Caco-2 (cell line): ENCODE measurements around the gene ACOT7. TPM values are rescaled to one million over a fixed set of nuclear protein-coding genes. Genes with fewer than 3 reads are reported as not detected.

Experiments used
- BruUV-seq: library from RNA; stranded (reverse); fragments of 400-500 nt; replicated peaks from 2 replicates; lab custom pipeline; 2021; lab: Mats Ljungman, UMichigan
- CTCF ChIA-PET: fragments of 300-600 bp; sonication (Branson Sonifier 250); formaldehyde crosslinking; loops from one replicate; lab custom pipeline; 2022; ENCODE audit warnings: antibody characterized with exemption; lab: Charles Lee
- POLR2A ChIA-PET: fragments of 300-600 bp; sonication (Branson Sonifier 250); formaldehyde crosslinking; loops from one replicate; lab custom pipeline; 2022; ENCODE audit warnings: antibody characterized with exemption; lab: Charles Lee
- DNase-seq, 2 experiments: peaks; one replicate each; pipeline versions ENCODE4 v3.0.0 to v3.0.0-alpha.2; 2020 to 2022
- H3K27me3 ChIP-seq: replicated peaks from 2 replicates; pipeline ENCODE4 v1.6.0; 2011; ENCODE audit warnings: low read length; ENCODE audit not compliant: control insufficient read depth, insufficient read depth
- H3K36me3 ChIP-seq: 2 replicates; pipeline ENCODE4 v1.5.1; 2011; ENCODE audit warnings: low read length; ENCODE audit not compliant: control insufficient read depth, insufficient read depth
- H3K4me1 ChIP-seq: fragments of 250-450 bp; sonication (Bioruptor Pico); 2 replicates; pipeline ENCODE4 v1.5.1; 2020; ENCODE audit warnings: mild to moderate bottlenecking
- H3K4me3 ChIP-seq: 2 replicates; pipeline ENCODE4 v1.5.1; 2011; ENCODE audit warnings: low read depth, mild to moderate bottlenecking, control low read depth, low read length
- H3K9me3 ChIP-seq: fragments of 250-450 bp; sonication (Bioruptor Pico); 2 replicates; pipeline ENCODE4 v1.5.1; 2020; ENCODE audit warnings: mild to moderate bottlenecking, moderate library complexity
- H3K27ac Mint-ChIP-seq: one replicate; pipeline ENCODE4 v1.8.0; 2022; ENCODE audit warnings: mixed read lengths; ENCODE audit not compliant: unreplicated experiment
- H3K27me3 Mint-ChIP-seq: one replicate; pipeline ENCODE4 v1.8.0; 2022; ENCODE audit warnings: mixed read lengths; ENCODE audit not compliant: insufficient read depth, unreplicated experiment
- H3K36me3 Mint-ChIP-seq: one replicate; pipeline ENCODE4 v1.8.0; 2022; ENCODE audit warnings: mild to moderate bottlenecking, mixed read lengths; ENCODE audit not compliant: insufficient read depth, unreplicated experiment
- H3K4me1 Mint-ChIP-seq: one replicate; pipeline ENCODE4 v1.8.0; 2022; ENCODE audit warnings: low read depth, mixed read lengths; ENCODE audit not compliant: unreplicated experiment
- H3K4me3 Mint-ChIP-seq: one replicate; pipeline ENCODE4 v1.8.0; 2022; ENCODE audit warnings: mild to moderate bottlenecking, moderate library complexity, mixed read lengths; ENCODE audit not compliant: unreplicated experiment
- H3K9me3 Mint-ChIP-seq: one replicate; pipeline ENCODE4 v1.8.0; 2022; ENCODE audit warnings: mixed read lengths; ENCODE audit not compliant: unreplicated experiment
- CTCF ChIP-seq, 2 experiments: fragments of 200-600 bp in 1 of 2; IDR thresholded peaks; 1 replicate in 1 of 2; 2 replicates in 1 of 2; pipeline versions ENCODE4 v1.5.1 to v1.8.0; 2011 to 2022; ENCODE audit warnings: antibody characterized with exemption in 1 of 2, control low read depth in 1 of 2, inconsistent platforms in 1 of 2, low read depth in 1 of 2, low read length in 1 of 2, mild to moderate bottlenecking in 1 of 2, moderate library complexity in 1 of 2; ENCODE audit not compliant: insufficient read depth in 1 of 2, severe bottlenecking in 1 of 2, unreplicated experiment in 1 of 2
- intact Hi-C: fragments of 100-400 bp; cut with micrococcal nuclease; formaldehyde crosslinking; loops from one replicate; pipeline ENCODE4 v1.10.0; 2022; ENCODE audit not compliant: unreplicated experiment
- total RNA-seq: library from RNA; stranded (reverse); gene quantifications from 2 replicates; pipeline ENCODE4 v1.2.3, GENCODE V29; 2022

ACOT7 gene
- total RNA-seq, 1 experiment from 2014 or later: 221 TPM

DNA sequence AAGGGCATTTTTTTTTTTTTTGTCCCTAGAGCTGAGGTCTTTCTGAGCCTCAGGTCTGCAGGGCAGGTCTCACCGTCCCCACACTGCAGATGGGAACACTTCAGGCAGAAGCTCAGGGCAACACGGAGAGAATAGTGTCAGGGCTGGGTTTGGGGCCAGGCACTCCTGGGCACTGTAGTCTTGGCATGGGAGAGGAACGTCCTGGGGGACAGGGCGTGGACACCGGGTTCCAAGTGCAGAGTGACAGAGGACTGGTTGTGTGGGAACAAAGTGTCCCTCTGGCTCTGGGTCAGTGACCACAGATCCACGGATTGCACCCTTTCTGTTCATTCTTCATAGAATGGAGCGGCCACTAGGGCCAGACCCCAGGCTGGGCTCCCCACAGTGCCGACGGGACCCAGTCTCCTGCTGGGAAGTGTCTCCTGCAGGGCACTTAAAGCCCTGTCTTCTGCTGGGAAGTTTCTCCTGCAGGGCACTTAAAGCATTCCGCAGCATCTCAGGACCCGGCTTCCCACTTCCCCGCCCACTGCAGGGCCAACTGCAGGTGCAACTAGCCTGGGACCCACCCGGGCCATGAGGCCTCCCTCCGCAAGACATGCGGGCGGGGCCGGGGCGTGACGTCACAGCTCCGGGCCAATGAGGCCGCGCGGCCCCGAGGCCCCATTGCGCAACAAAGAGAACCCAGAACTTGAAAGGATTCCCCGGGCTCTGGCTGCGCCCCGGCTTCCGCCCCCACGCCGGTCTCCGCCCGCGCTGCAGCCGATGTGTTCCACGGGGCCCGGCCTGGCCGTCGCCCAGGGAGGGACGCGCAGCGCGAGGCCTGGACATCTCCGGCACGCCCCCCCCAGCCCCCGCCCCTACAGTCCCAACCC, 133.8 kb downstream of the ACOT7 start:
- Histone ChIP-seq H3K4me1 (no peaks in the 10 kb centered on the region), H3K4me3 (peak overlapping the region; percentile 57), H3K36me3 (no peaks in the 10 kb centered on the region), H3K9me3 (no peaks in the 10 kb centered on the region), H3K27me3 (no peaks in the 10 kb centered on the region)
- Mint-ChIP-seq H3K36me3 (peaks cover 16% of the 10 kb centered on the region), H3K27me3 (no peaks in the 10 kb centered on the region), H3K4me3 (peak overlapping the region; percentile 57), H3K27ac (no peak overlapping the region), H3K4me1 (no peaks in the 10 kb centered on the region), H3K9me3 (no peaks in the 10 kb centered on the region)
- intact Hi-C loops: no loop called here
- DNase-seq: peak; percentile 85 to 89
- TF ChIP-seq CTCF (IDR thresholded peaks at IDR 0.05; ENCODE audit: insufficient read depth in 1 of 2, low read depth in 1 of 2, low read length in 1 of 2, severe bottlenecking in 1 of 2, unreplicated experiment in 1 of 2): no peak
- CTCF ChIA-PET: interaction anchor here (0.9 to 1.0 kb wide), 2 partner anchors 13 to 181 kb away, joined by 3 to 4 read pairs; no protein-coding TSS in a partner anchor
- BruUV-seq: no TSS peak
- POLR2A ChIA-PET: interaction anchor here (0.8 kb wide), 1 partner anchor 76 kb away, joined by 6 read pairs; no protein-coding TSS in a partner anchor

GRCh38 chr1:6258675-6259074, 134.9 kb downstream of the ACOT7 start:
- H3K4me3 Mint-ChIP-seq: no peak overlapping the region
- DNase-seq: no peak
- ChIA-PET CTCF (no interaction called here), POLR2A (no interaction called here)
- TF ChIP-seq CTCF (IDR thresholded peaks at IDR 0.05; ENCODE audit: insufficient read depth in 1 of 2, low read depth in 1 of 2, low read length in 1 of 2, severe bottlenecking in 1 of 2, unreplicated experiment in 1 of 2): no peak
- Histone ChIP-seq H3K9me3 (no peaks in the 10 kb centered on the region), H3K4me1 (no peaks in the 10 kb centered on the region), H3K27me3 (no peaks in the 10 kb centered on the region), H3K36me3 (no peaks in the 10 kb centered on the region), H3K4me3 (no peak overlapping the region)
- H3K9me3 Mint-ChIP-seq: no peaks in the 10 kb centered on the region
- H3K27ac Mint-ChIP-seq: no peak overlapping the region
- intact Hi-C loops: no loop called here
- H3K4me1 Mint-ChIP-seq: no peaks in the 10 kb centered on the region
- no peaks in the 10 kb centered on the region for H3K27me3 Mint-ChIP-seq
- no TSS peak for BruUV-seq
- H3K36me3 Mint-ChIP-seq: peaks cover 7% of the 10 kb centered on the region

DNA sequence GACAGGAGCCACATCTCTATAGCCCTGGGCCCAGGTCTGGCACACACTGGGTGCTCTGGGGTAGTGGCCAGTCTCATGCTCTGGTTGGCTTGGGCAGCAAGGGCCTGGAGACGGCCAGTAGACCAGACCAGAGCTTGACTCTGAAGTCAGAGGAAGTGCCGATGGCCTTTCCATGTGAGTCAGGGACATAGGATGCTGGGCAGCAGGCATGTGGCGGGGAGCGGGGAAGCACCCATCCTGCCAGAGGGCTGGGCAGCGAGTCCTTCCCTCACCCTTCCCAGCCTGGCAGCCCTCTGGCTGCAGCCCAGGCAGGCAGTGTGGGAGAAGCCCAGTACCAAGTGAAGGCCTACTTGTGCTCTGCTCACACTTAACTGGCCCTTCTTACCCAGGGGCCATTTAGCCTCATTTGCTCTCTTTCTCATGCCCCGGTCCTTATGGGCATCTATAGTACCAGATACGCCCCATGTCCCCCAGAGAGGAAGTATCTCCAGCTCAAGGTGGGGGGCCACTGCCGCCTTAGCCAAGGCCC, 136.0 kb downstream of the ACOT7 start:
- ChIA-PET POLR2A (no interaction called here), CTCF (no interaction called here)
- intact Hi-C loops: no loop called here
- Mint-ChIP-seq H3K4me1 (no peaks in the 10 kb centered on the region), H3K4me3 (no peak overlapping the region), H3K36me3 (no peaks in the 10 kb centered on the region), H3K27ac (no peak overlapping the region), H3K9me3 (no peaks in the 10 kb centered on the region), H3K27me3 (no peaks in the 10 kb centered on the region)
- Histone ChIP-seq H3K36me3 (no peaks in the 10 kb centered on the region), H3K4me1 (no peaks in the 10 kb centered on the region), H3K4me3 (no peak overlapping the region), H3K9me3 (no peaks in the 10 kb centered on the region), H3K27me3 (no peaks in the 10 kb centered on the region)
- no peak for TF ChIP-seq CTCF (IDR thresholded peaks at IDR 0.05; ENCODE audit: insufficient read depth in 1 of 2, low read depth in 1 of 2, low read length in 1 of 2, severe bottlenecking in 1 of 2, unreplicated experiment in 1 of 2)
- BruUV-seq: no TSS peak
- DNase-seq: no peak
